Activated naive CD4-positive, alpha-beta T cell treated with anti-CD3 and anti-CD28 coated beads, Interleukin-2, amount 50 U/mL, for 16 hours (primary cell): ENCODE measurements around the gene MYOM3.
"Not testable (repeated sequence)": the region's sequence is repeated elsewhere in the genome, so short reads cannot be mapped to it uniquely, and the experiment has no call there.

ENCODE experiments used
- DNase-seq: peaks from one replicate; pipeline ENCODE4 v3.0.0-alpha.2; 2020

MYOM3 gene

DNA sequence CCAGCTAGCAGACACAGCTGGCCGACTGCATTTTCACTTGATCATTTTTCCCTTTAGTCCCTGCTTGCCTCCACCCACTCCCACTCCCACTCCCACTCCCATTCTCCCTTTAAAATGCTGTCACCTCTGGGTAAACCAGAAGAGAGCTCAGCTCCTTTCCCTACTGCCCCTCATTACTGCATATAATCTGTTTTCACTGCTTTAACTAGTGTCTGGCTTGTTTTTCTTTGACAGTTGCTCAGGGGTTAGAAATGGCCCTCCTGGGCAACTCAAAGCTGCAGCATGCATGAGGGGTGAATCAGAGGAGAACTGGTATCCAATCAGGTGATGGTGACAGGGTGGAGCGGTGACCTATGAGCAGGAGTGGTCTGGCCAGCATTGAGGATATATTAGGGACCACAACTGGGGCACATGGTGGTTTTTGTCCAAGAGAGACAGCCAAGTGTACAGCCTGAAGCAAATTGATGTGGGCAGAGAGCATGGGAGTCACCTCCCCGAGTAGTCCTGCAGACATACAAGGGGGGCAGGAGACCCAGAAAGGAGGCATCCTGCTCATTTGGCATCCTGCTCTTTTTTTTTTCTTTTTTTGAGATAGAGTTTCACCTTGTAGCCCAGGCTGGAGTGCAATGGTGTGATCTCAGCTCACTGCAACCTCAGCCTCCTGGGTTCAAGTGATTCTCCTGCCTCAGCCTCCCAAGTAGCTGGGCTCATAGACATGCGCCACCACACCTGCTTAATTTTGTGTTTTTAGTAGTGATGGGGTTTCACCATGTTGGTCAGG, 89.2 kb downstream of the MYOM3 start:
- no peak for DNase-seq

DNA sequence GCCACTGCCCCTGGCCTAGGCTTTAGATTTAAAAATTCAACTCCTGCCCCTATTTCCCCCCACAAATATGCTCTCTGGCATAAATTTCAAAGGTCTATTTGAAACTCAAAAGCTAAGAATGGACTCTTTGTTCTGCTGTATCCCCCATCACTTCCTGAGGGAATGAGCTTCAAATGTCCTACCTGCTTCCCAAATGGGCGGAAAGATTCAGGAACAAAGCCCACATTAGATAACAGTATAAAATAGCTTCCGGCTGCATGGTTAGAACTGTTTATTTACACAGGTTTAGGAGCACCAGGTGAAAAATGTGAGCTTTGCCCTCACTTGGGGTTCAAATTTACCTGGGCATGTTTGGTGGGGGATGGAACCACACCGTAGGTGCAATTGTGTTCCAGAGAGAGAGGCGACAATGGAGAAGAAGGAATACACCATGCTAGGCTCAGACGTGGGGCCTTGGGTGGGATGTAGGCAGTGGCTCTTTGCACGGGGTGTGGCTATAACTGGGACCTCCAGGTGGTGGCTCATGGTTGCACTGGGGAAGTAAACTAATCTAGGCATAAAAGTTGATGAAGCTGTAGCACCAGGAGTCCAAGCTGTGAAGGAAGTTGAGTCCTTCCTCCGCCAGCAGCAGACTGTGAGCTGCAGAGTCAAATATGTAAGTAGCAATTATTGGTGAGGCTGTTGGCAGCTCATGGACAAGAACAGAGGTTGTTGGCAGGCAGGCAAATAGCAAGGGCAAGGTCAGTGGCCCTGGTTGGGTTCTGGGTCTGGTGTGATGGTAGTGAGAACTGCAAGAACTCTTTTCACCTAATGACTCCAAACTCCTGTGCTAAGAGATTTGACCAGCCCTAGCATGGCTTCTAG, 90.3 kb downstream of the MYOM3 start:
- DNase-seq = no peak

DNA sequence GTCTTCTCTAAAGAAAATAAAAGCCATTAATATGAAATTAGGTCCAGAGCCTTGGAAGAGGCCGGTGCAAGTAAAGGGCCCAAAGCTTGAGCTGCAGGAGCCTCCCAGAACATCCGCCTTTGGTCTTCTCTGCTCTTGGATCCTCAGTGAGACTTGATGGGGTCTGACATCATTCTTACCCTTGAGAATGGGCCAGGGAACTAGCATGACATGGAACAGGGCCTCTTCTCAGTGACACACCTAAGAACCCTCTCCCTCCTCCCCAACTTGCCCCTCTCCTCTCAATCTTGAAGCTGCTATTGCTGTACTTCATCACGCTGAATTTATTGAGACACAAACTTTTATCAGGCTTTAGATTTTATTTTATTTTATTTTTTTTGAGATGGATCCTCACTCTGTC, 91.5 kb downstream of the MYOM3 start:
- DNase-seq = no peak

DNA sequence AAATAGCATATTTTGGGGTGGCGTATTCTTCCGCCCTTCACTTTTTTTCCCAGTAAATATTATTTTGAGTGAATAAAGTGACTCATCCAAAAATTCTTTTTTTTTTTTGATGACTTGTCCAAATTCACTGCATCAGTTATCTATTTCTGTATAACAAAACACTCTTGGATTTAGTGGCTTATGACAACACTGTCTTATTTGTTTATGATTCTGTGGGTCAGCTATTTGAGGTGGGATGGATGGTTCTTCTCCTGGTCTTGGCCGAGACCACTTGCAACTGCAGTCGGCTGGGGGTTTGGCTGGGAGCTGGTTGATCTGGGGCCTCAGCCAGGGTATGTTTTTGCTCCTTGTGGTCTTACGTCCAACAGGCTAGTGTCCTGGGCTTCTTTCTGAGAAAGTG, 91.9 kb downstream of the MYOM3 start:
- DNase-seq = no peak

DNA sequence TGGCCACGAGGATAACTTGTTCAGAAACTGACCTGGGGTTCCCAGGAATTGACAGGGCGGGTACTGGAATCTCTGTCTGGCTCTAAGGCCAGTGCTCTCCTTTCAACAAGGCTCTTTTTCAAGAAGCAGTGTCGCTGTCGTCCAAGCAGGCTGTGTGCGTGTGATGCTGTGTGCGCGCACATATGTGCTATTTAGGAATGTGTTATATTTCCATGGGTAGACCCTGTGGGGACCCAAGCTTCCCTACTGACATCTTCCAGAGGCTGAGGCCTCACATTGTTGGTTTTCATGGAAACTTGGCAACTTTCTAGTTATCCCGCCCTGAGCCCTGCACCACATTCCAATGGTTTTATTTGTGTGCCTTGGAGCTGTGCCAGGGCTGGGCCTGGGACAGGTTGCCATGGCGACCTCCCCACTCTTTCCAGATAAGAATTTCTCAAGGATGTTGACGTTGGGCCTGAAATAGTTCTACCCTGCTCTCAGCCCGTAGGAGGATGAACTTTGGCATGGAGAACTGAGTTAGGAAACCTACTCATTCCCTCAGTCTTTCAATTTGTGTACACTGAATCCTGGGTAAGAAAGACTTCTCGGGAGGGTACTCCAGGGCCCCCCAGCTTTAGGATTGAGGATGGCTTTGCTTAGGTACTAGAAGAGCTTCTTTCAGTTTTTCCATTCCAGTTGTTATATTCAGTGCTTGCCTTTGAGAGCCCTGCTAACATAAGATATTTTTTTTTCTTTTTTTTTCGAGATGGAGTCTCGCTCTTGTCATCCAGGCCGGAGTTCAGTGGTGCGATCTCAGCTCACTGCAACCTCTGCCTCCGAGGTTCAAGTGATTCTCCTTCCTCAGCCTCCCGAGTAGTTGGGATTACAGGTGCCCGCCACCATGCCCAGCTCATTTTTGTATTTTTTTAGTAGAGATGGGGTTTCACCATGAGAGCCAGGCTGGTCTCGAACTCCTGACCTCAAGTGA, 93.0 kb downstream of the MYOM3 start:
- DNase-seq = no peak

DNA sequence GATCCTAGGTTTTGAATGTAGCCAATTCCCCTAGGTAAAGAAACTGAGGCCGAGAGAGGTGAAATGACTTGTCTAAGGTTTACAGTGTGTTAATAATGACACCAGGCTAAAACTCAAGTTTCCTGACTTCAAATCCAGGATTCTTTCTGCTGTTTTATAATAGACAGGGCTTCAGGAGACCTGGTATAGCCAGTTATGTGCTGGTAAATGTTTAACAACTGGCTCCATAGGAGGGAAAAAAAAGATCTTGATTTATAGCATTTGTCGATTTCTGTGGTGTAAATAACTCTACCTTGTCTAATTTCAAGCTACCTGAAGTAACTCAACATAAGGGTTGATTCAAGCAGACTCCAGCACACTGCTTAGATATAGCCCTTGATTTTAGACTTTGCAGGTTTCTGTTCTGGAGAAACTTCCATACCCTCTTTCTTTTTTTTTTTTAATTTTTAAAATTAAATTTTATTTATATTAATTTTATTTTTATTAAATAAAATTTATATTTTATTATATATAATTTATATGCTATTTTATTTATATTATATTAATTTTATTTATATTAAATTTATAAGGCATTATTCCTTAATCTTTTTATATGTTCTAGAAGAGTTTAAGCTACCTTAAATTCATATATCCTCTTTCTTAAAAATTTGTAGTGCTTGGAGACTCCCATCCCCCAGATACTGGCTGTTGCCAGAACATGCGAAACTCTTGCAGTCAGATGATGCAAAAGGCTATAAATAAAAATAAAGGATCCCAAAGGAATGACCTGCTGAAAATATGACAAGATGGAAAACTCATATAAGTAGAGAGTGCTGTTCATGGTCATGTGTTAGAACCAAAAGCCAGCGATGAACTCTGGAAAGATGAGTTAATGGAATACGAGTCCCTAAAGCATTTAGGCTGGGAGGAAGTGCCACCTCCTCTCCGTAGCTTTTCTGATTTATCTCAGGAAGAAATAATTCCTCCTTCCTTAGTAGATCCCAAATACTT, 96.4 kb downstream of the MYOM3 start:
- no peak for DNase-seq

DNA sequence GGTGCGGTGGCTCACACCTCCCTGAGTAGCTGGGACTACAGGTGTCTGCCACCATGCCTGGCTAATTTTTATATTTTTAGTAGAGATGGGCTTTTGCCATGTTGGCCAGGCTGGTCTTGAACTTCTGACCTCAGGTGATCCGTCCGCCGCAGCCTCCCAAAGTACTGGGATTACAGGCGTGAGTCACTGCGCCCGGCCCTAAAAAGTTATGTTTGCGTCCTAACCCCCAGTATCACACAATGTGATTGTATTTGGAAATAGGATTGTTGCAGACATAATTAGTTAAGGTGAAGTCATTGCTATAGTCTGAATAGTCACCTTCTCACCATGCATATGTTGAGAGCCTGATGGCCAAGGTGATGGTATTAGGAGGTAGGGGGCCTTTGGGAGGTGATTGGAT, 99.1 kb downstream of the MYOM3 start:
- not testable (repeated sequence) for DNase-seq

DNA sequence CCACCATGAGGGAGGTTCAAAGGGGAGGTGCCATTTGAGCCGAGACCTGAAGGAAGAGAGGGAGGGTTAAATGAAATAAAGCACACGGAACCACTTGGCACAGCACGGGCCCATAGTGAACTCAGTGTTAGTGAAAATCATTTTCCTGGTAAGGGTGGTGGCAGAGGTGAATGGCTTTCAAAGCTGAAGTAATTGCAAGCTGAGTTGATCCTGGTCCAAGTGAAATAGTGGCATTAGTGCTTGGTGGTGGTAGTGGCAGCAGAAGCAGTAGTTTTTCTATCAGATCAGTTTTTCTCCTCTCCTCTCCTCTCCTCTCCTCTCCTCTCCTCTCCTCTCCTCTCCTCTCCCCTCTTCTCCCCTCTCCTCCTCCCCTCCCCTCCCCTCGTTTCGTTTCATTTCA, 101.3 kb downstream of the MYOM3 start:
- DNase-seq = no peak

DNA sequence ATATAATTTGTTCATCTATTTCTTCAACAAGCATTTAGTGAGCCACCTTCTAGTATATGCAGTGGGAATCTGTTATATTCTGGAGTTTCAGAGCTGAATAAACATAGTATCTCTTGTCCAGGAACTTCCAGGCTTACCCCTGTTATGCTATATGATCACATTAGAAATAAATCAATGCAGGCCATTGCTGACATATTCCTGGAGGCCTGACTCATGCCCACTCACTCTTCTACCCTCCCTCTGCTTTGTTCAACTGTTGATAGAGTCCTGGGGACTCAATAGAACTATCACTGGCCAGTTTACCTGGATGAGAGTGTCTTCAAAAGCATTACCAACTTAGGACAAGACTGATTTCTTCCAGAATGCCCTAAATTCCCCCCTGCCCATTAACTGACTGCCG, 102.5 kb downstream of the MYOM3 start:
- DNase-seq = no peak

DNA sequence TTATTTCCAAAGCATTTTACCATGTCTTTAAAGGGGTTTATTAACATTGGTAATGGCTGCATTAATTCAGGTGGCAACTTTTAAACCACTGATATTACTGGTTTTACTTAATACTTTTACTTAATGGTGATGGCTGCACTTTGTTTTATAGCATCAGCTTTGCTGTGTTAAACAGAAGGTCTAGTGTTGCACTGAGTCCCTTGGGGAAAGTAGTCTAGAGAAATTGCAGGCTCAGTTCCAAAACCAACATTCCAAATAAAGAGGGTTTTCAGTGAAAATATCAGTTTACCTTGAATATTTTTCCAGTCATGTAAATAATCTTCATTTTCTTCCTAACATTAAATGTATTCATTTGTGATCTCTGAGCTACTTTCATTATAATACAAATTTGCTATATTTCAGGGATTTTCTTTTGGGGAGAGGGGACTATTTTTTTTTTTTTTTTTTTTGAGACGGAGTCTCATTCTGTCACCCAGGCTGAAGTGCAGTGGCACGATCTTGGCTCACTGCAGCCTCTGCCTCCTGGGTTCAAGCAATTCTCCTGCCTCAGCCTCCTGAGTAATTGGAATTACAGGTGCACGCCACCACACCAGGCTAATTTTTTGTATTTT, 103.3 kb downstream of the MYOM3 start:
- DNase-seq = not testable (repeated sequence)

DNA sequence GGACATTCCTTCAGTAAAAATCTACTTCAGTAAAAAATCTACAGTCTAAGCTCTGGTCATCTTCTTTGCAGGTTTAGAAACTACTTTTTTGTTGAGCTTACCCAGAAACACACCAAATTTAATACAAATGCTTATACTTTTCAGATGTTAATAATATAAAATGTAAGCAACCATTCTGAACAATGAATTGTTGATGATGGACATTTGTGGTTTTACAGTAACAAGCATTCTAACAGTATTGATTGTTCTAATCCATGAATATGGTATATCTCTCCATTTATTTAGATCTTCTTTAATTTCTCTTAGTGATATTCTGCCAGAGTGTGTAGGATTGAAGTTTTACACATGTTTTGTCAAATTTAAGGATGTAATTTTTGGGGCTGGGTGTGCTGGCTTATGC, 104.9 kb downstream of the MYOM3 start:
- no peak for DNase-seq
